ENCODE data around the gene VNN1.

The VNN1 gene, protein sequence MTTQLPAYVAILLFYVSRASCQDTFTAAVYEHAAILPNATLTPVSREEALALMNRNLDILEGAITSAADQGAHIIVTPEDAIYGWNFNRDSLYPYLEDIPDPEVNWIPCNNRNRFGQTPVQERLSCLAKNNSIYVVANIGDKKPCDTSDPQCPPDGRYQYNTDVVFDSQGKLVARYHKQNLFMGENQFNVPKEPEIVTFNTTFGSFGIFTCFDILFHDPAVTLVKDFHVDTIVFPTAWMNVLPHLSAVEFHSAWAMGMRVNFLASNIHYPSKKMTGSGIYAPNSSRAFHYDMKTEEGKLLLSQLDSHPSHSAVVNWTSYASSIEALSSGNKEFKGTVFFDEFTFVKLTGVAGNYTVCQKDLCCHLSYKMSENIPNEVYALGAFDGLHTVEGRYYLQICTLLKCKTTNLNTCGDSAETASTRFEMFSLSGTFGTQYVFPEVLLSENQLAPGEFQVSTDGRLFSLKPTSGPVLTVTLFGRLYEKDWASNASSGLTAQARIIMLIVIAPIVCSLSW

DNA sequence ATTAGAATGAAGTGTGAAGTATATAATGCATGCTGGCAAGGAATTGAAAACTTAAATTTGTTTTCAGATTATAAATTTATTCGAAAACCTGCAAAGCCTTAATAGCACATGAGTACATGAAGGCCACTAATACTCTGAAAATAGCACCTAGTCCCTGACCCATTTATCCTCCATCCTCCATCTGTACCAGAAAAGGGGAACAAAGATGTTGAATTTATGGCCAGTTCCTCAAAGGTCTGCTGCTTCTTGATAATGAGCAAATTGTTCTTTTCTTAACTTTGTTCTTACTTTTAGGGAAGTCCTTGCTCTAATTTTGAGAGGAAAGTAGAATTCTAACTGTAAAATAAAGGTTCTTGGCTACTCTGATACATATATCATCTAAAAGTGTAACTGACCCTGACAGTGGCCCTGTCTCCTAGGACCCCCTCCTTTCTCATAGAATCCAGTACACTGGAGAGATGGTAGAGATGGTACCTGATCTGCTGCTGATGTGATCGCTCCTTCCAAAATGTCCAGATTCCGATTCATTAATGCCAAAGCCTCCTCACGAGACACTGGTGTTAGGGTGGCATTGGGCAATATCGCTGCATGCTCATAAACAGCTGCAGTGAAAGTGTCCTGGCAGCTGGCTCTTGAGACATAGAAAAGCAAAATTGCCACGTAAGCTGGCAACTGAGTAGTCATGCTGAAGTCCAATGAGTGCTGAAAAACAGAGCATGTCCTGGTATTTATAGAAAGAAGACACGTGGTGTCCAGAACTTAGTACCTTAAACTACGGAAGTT lies at the start of gene VNN1:
Gene VNN1 (minus strand): TSS at position 704 of the 783 bp plus-strand sequence. CDS start 20 bp downstream, at position 684.
- DNase-seq: no peak

DNA sequence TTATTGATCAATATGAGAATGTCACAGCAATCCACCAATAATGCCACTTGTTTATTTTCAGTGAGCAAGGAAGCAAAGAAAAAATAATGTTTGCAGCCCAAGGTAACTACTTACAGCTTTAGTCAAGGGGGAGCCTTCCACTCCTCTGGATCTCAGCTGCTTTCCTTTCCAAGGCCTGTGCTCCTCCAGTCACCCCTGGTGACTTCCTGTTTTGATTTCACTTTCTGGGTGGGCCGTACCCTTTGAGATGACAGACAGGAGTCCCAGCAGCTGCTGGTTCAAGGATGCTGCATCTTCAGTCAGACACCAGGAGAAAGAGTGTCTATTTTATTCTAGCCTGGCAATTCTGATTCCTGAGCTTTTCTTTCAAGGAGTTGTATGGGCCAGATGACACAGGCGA lies 49.4 kb upstream of the VNN1 start:
- no peak for DNase-seq

- DNase-seq: no peak
These were observed 46.4 kb upstream of the VNN1 start for GRCh38 chr6:132760256-132760655.

DNA sequence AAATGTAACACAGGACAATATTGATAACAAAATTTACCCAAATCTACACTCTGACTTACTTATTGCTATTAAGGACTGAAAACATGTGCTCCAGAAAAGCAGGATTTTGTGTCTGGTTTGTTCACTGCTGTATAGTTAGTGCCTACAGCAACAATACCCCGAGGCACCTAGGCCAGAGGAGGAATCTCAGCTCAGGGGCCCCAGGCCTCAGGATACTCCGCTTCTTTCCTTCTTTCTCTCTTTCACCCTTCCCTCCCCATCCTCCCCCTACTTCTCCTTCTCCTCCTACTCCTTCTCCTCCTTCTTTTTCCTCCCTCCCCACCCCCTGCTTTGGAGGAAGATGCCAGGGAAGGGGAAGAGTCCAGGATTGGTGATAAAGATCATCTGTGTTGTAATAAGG lies 44.8 kb upstream of the VNN1 start:
- DNase-seq: no peak

DNA sequence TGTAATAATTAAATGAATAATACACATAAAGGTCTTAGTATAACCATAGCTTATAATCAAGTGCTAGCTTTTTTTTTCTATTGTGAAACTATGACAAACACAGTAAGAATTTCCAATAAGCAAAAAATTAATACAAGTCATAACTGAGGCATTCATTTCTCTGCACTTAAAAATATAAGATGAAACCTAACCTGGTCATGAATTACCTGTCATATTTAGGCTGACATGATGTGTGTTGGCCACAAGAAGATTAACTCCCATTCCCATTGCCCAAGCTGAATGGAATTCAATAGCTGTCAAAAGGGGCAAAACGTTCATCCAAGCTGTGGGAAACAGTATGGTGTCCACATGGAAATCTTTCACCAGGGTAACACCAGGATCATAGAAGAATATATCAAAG lies 38.4 kb upstream of the VNN1 start:
- no peak for DNase-seq

DNA sequence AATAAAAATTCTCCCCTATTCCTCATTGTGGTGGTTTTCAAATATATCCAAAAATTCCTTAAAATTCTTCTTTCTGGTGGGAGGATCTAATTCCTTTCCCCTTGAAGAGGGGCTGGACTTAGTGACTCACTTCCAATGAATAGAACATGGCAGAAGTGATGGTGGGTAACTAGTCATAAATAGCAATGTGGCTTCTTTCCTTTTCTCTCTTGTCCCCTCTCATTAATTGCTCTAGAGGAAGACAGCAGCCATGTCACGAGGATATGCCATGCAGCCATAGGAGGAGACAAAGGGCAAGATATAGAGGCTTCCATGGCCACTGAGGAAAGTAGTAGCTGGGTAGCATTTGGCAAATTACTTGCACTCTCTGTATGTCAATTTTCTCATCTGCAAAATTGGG lies 38.0 kb upstream of the VNN1 start:
- DNase-seq: no peak

- DNase-seq: no peak
These were observed 37.5 kb upstream of the VNN1 start for GRCh38 chr6:132751306-132751705.

DNA sequence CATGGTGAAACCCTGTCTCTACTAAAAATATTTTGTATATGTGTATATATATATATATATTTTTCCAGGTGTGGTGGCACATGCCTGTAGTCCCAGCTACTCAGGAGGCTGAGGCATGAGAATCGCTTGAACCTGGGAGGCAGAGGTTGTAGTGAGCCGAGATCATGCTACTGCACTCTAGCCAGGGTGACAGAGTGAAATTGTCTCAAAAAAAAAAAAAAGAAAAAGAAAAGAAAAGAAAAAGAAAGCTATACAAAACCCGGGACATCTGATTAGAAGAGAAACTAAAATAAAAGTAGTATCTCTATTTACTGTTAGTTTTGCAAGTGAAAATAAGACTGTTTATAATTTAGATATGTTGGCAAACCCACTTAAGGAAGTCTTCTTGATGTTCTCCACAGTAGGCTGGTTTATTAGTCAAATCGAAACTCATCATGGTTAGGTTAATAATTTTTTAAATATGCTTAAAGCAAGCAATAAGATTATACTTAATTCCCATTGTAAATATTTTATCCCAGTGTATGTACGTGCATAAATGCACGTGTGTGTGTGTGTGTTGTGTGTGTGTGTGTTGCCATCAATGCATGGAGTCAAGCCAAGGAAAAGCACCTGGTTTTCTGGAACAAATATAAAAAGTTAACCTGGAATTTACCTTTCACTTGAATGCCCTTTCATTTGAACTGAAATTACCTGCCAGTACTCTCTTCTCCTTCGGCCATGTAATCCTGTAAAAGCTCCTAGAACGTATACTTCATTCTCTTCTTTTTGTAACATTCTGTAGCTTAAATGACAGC lies 36.8 kb upstream of the VNN1 start:
- DNase-seq: no peak

DNA sequence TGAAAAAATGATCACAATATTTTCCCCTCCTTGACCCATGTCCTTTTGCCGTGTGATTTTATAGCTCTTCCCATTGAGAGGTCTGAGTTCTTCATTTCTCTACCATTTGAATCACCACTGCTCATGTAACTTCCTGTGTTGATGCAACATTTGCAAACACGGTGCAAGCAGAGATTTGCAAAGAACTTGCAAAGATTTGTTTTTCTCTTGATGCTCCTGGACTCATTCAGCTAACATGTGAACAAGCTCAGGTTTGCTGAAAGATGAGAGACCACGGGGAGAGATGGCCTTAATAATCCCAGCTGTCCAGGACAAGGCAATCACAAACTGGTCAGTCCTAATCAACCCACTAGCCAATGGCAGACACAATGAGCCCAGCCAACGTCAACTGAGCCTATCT lies 35.3 kb upstream of the VNN1 start:
- DNase-seq: no peak

- DNase-seq: no peak
These were observed 34.6 kb upstream of the VNN1 start for GRCh38 chr6:132748446-132748845.

DNA sequence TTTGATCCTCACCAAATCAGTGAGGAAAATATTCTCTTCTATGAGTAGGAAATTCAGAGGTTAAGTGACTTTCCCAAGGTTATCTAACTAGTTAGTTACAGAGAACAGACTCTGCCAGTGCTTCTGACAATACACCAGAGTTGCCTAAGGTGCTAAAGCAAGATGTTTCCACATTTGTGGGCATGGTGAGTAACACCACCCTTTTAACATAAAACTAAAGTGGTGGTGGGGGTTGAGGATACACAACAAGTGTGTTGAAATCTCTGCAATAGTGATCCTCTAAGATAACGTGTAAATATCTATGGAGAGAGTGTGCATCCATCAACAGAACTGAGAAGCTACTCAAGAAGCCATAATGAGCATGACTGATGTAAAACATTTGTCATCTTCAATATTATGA lies 32.2 kb upstream of the VNN1 start:
- no peak for DNase-seq

- DNase-seq: no peak
These were observed 28.6 kb upstream of the VNN1 start for GRCh38 chr6:132742495-132742894.

GRCh38 chr6:132741281-132741680 lies 27.4 kb upstream of the VNN1 start:
- no peak for DNase-seq

- no peak for DNase-seq
These were observed 22.4 kb upstream of the VNN1 start for GRCh38 chr6:132736239-132736638.

DNA sequence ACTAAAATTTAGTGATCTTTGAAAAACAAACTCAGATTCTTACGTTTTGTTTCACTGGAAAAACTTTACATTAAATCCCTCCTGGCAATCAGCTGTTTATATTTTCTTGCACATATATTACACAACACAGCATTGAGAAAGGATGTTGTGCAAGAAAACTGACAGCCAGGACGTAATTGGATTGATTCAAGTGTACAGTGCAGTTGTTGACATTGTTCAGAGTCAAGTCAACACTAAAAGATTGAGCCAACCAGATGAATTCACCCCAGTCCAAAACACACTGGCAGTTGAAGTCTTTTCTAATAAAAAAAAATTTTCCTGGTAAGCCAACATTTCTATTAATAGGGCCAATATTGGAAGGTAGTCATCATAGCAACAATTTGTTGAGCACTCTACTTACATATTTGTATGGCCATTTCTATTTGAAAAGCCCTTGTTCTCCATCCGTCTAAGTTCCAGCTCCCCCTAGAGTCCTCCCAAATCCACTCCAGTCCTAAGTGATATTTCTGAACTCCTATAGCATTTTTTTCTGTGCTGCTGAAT lies 20.9 kb upstream of the VNN1 start:
- no peak for DNase-seq

- no peak for DNase-seq
These were observed 20.0 kb upstream of the VNN1 start for GRCh38 chr6:132733814-132734213.

DNA sequence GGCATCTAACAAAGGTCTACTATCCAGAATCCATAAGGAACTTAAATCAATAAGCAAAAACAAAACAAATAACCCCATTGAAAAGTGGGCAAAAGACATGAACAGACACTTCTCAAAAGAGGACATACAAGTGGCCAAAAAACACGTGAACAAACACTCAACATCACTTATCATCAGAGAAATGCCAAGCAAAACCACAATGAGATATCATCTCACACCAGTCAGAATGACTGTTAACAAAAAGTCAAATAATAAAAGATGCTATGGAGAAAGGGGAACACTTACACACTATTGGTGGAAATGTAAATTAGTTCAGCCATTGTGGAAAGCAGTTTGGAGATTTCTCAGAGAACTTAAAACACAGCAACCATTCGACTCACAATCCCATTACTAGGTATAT lies 19.4 kb upstream of the VNN1 start:
- no peak for DNase-seq

DNA sequence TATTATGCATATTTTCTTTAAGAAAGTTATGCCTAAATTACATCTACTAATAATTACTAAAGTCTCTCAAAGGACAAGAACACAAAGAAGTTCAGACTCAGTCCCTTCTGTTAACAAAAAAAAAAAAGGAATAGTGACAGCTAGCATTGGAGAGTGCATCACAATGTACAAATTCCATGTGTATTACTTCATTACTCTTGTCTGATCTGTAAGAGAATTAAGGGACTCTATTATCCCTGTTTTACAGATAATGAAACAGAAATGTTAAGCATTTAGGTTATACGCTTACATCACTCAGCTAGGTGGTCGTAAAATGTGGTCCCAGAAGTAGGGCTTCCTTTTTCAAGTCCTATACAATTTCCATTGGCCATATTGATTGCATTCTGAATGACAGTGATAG lies 17.2 kb upstream of the VNN1 start:
- DNase-seq: no peak

GRCh38 chr6:132730560-132730959 lies 16.7 kb upstream of the VNN1 start:
- no peak for DNase-seq

GRCh38 chr6:132728616-132729015 lies 14.8 kb upstream of the VNN1 start:
- no peak for DNase-seq

DNA sequence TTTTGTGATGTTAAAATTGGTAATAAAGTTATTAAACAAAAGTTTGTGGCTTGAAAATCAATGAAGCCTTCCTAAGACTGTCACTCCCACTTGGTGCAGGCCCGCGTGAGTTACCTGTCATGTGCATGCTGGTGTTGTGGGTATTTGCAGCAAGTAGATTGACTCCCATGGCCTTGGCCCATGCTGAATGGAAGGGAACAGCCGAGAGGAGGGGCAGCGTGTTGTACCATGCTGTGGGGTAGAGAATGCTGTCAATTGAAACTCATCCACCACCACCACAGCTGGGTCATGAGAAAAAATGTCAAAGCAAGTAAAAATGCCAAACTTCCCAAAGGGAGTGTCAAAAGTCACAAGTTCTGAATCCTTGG lies 12.7 kb upstream of the VNN1 start:
- no peak for DNase-seq

DNA sequence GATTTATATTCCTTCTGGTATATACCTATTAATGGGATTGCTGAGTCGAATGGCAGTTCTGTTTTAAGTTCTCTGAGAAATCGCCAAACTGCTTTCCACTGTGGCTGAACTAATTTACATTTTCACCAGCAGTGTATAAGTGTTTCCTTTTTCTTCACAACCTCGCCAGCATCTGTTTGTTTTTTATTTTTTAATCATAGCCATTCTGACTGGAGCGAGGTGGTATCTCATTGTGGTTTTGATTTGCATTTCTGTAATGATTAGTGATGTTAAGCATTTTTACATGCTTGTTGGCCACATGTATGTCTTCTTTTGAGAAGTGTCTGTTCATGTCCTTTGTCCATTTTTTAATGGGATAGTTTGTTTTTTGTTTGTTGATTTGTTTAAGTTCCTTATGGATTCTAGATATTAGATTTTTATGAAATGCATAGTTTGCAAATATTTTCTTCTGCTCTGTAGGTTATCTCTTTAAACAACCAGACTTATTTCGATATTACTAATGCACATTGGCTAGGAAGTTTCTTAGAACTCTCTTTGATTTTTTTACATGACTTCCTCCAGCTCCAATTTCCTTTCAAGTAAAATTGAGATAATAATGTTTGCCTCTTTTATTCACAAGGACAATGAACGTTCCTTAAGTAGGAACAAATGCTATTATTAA lies 12.2 kb upstream of the VNN1 start:
- DNase-seq: no peak

DNA sequence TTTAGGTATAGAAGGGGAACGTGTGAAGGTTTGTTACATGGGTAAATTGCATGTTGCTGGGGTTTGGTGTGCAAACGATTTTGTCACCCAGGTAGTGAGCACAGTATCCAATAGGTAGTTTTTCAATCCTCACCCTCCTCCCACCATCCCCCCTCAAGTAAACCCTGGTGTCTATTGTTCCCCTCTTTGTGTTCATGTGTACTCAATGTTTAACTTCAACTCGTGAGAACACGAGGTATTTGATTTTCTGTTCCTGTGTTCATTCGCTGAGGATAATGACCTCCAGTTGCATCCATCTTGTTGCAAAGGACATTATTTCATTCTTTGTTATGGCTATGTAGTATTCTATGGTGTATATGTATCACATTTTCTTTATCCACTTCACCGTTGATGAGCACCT lies 11.6 kb upstream of the VNN1 start:
- DNase-seq: no peak

Measured in DMS79 (cell line).